Measurements from ENCODE around the gene PPP2R5E. TPM values are rescaled to one million over a fixed set of nuclear protein-coding genes. Genes with fewer than 3 reads are reported as not detected.

The PPP2R5E gene
- total and polyA plus RNA-seq, 2 donors (not counting 3 experiments of a cell fraction or from before 2014, with no cell fraction given): 4.9 to 52.5 TPM

DNA sequence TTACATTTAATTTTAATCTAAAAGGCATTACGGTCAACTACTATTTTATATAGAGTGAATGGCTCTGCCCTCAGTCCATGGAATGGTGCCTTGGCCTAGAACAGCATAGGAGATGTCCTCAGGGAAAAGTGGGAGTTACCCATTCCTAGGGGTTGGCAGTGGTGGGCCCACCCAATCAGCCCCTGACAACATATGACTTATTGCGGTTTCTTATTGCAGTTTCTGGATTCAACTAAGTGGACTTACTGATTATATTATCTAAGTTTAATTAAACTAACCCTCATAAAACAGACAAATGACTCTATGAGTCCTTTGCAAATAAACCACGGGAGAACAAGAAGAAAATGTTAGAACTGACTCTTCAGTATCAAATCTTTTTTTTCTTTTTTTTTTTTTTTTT, 2.3 kb upstream of the PPP2R5E start:
- no peak overlapping the region for H3K4me2 ChIP-seq (ENCODE audit: insufficient read depth, low read length)
- H4K20me1 ChIP-seq (replicated peaks; ENCODE audit: control insufficient read depth, extremely low read depth, insufficient read depth, low read length): no peaks in the 10 kb centered on the region
- no peak overlapping the region for H2AFZ ChIP-seq (ENCODE audit: low read depth, low read length)
- dilution Hi-C loops (cut with MboI; ENCODE audit: extremely low pct_ligation_motif_present, low sequenced_read_pairs): no loop called here
- H3K4me3 ChIP-seq (replicated peaks in 1 of 3; ENCODE audit: insufficient read depth in 1 of 3, low read depth in 1 of 3, low read length in 3 of 3): no peak overlapping the region
- peaks cover 16% of the 10 kb centered on the region for H3K4me1 ChIP-seq (ENCODE audit: control insufficient read depth, extremely low read depth, insufficient read depth, low read length)
- H3K27ac ChIP-seq (ENCODE audit: insufficient read depth, low read depth, low read length): no peak overlapping the region
- FAIRE-seq (no peak), DNase-seq (ENCODE audit: low read depth, low spot score) (no peak)
- peaks cover 27% of the 10 kb centered on the region for H3K79me2 ChIP-seq (ENCODE audit: control insufficient read depth, insufficient read depth, low read length)
- BruUV-seq (replicated peaks): no TSS peak
- H3K27me3 ChIP-seq (ENCODE audit: control insufficient read depth in 2 of 2, insufficient read depth in 2 of 2, low read length in 2 of 2): no peaks in the 10 kb centered on the region
- CTCF ChIA-PET: interaction anchor here (1.5 kb wide), 1 partner anchor 156 kb away, joined by 5 read pairs; no protein-coding TSS in a partner anchor
- no peaks in the 10 kb centered on the region for H3K36me3 ChIP-seq (ENCODE audit: control insufficient read depth in 2 of 2, extremely low read depth in 1 of 2, insufficient read depth in 2 of 2, low read length in 2 of 2)
- POLR2A ChIA-PET: no interaction called here
- intact Hi-C loops (cut with micrococcal nuclease): loop anchor here (2.0 kb wide), 1 partner anchor 87 kb away; no protein-coding TSS in a partner anchor
- H3K9me3 ChIP-seq (replicated peaks; ENCODE audit: control insufficient read depth, insufficient read depth, low read length): no peaks in the 10 kb centered on the region
- no peak overlapping the region for H3K9ac ChIP-seq (replicated peaks; ENCODE audit: extremely low read depth, insufficient read depth, low read length)
- H3K9me1 ChIP-seq (replicated peaks; ENCODE audit: control insufficient read depth, extremely low read depth, insufficient read depth, low read length): no peaks in the 10 kb centered on the region
- TF ChIP-seq, protein P1, sequence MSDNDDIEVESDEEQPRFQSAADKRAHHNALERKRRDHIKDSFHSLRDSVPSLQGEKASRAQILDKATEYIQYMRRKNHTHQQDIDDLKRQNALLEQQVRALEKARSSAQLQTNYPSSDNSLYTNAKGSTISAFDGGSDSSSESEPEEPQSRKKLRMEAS (IDR thresholded peaks at IDR 0.05; ENCODE audit: insufficient read depth, insufficient read length): no peak
- TF ChIP-seq MYC (IDR thresholded peaks at IDR 0.05; ENCODE audit: low read depth, low read length): no peak
- TF ChIP-seq JUN (IDR thresholded peaks at IDR 0.05; ENCODE audit: borderline replicate concordance, insufficient read depth, insufficient read length, low read depth): no peak
- TF ChIP-seq POLR2A (IDR thresholded peaks at IDR 0.05; ENCODE audit: low read depth, low read length): no peak
- TF ChIP-seq GATA2 (IDR thresholded peaks at IDR 0.05; ENCODE audit: insufficient read depth, insufficient read length, low read depth, low read length): no peak
- no peak for TF ChIP-seq FOS (IDR thresholded peaks at IDR 0.05; ENCODE audit: borderline replicate concordance, insufficient read depth, low read length)
- TF ChIP-seq, protein P2, sequence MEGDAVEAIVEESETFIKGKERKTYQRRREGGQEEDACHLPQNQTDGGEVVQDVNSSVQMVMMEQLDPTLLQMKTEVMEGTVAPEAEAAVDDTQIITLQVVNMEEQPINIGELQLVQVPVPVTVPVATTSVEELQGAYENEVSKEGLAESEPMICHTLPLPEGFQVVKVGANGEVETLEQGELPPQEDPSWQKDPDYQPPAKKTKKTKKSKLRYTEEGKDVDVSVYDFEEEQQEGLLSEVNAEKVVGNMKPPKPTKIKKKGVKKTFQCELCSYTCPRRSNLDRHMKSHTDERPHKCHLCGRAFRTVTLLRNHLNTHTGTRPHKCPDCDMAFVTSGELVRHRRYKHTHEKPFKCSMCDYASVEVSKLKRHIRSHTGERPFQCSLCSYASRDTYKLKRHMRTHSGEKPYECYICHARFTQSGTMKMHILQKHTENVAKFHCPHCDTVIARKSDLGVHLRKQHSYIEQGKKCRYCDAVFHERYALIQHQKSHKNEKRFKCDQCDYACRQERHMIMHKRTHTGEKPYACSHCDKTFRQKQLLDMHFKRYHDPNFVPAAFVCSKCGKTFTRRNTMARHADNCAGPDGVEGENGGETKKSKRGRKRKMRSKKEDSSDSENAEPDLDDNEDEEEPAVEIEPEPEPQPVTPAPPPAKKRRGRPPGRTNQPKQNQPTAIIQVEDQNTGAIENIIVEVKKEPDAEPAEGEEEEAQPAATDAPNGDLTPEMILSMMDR (IDR thresholded peaks at IDR 0.05; ENCODE audit: extremely low read depth in 1 of 2, insufficient read depth in 1 of 2, low read depth in 1 of 2, low read length in 2 of 2): no peak
- TF ChIP-seq POLR2AphosphoS5 (IDR thresholded peaks at IDR 0.05; ENCODE audit: insufficient read depth, low read depth, low read length): no peak
- TF ChIP-seq EZH2 (IDR thresholded peaks at IDR 0.05; ENCODE audit: borderline replicate concordance, low read depth, low read length, severe bottlenecking): no peak

Data from endothelial cell of umbilical vein (primary cell).